ENCODE data around the gene KCNH6.

The KCNH6 gene

GRCh38 chr17:63511331-63511730, 11.8 kb upstream of the KCNH6 start:
- DNase-seq (ENCODE audit: low read depth), result no peak

- no peak for DNase-seq (ENCODE audit: low read depth)
These were observed 10.8 kb upstream of the KCNH6 start for GRCh38 chr17:63512388-63512787.

- no peak for DNase-seq (ENCODE audit: low read depth)
These were observed 10.1 kb upstream of the KCNH6 start for GRCh38 chr17:63512896-63513644.

- no peak for DNase-seq (ENCODE audit: low read depth)
These were observed 8.7 kb upstream of the KCNH6 start for GRCh38 chr17:63514477-63514876.

GRCh38 chr17:63514974-63515373, 8.2 kb upstream of the KCNH6 start:
- no peak for DNase-seq (ENCODE audit: low read depth)

GRCh38 chr17:63515426-63515825, 7.7 kb upstream of the KCNH6 start:
- no peak for DNase-seq (ENCODE audit: low read depth)

GRCh38 chr17:63516910-63517824, 6.0 kb upstream of the KCNH6 start:
- no peak for DNase-seq (ENCODE audit: low read depth)

- DNase-seq (ENCODE audit: low read depth), result no peak
These were observed 5.2 kb upstream of the KCNH6 start for GRCh38 chr17:63517825-63518534.

GRCh38 chr17:63519116-63519881, 3.9 kb upstream of the KCNH6 start:
- DNase-seq (ENCODE audit: low read depth), result no peak

GRCh38 chr17:63519972-63520882, 2.9 kb upstream of the KCNH6 start:
- DNase-seq (ENCODE audit: low read depth), result no peak

GRCh38 chr17:63524051-63524450, 893 bp downstream of the KCNH6 start:
- no peak for DNase-seq (ENCODE audit: low read depth)

- no peak for DNase-seq (ENCODE audit: low read depth)
These were observed 2.2 kb downstream of the KCNH6 start for GRCh38 chr17:63525190-63525946.

- DNase-seq (ENCODE audit: low read depth), result no peak
These were observed 3.7 kb downstream of the KCNH6 start for GRCh38 chr17:63526861-63527260.

- DNase-seq (ENCODE audit: low read depth), result no peak
These were observed 5.0 kb downstream of the KCNH6 start for GRCh38 chr17:63528183-63528582.

GRCh38 chr17:63529711-63530556, 6.8 kb downstream of the KCNH6 start:
- no peak for DNase-seq (ENCODE audit: low read depth)

GRCh38 chr17:63530557-63531021, 7.4 kb downstream of the KCNH6 start:
- DNase-seq (ENCODE audit: low read depth), result no peak

GRCh38 chr17:63531022-63531965, 8.1 kb downstream of the KCNH6 start:
- DNase-seq (ENCODE audit: low read depth), result no peak
